Astrocyte (in vitro differentiated cells and primary cell): ENCODE results near the gene CCDC86.

Experiments used
- CTCF ChIP-seq: IDR thresholded peaks from 2 replicates; pipeline ENCODE4 v1.5.1; 2011; ENCODE audit warnings: low read depth, mild to moderate bottlenecking, inconsistent platforms, low read length, moderate library complexity; ENCODE audit not compliant: insufficient read depth
- EZH2 ChIP-seq: IDR thresholded peaks from 2 replicates; pipeline ENCODE4 v1.6.1; 2012; ENCODE audit warnings: mild to moderate bottlenecking, low read length, inconsistent platforms; ENCODE audit not compliant: insufficient read depth

DNA sequence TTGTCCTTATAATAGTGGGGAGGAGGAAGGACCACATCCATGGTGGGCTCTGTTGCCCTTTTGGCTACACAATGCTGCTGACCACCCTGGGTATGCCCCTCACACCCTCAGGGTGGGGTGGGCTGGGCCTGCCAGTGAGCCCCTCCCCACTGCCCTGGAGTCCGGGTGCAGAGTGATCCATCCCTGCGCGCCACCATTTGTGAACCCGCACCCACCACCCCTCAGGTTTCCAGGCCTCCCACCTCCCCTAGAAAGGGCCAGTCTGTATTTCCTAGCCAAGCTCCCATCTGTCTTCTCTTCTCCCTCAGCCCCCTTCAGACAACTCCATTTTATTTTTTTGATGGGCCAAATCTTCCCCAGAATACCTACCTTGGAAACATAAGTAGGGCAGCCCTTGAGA lies 31.8 kb upstream of the CCDC86 start:
- no peak for TF ChIP-seq CTCF
- no peak for TF ChIP-seq EZH2
